ENCODE results near the gene CAMSAP1.

Gene CAMSAP1

GRCh38 chr9:135788576-135789300 is 118.6 kb downstream of the CAMSAP1 start:
- no peak for DNase-seq

GRCh38 chr9:135787776-135788575 is 119.4 kb downstream of the CAMSAP1 start:
- DNase-seq, result no peak

- no peak for DNase-seq
These were observed 120.0 kb downstream of the CAMSAP1 start for GRCh38 chr9:135787317-135787716.

GRCh38 chr9:135786146-135786690 is 121.1 kb downstream of the CAMSAP1 start:
- no peak for DNase-seq

GRCh38 chr9:135785013-135785575 is 122.3 kb downstream of the CAMSAP1 start:
- no peak for DNase-seq

- no peak for DNase-seq
These were observed 123.7 kb downstream of the CAMSAP1 start for GRCh38 chr9:135783540-135784245.

GRCh38 chr9:135782946-135783345 is 124.4 kb downstream of the CAMSAP1 start:
- DNase-seq, result no peak

- no peak for DNase-seq
These were observed 126.7 kb downstream of the CAMSAP1 start for GRCh38 chr9:135780626-135781025.

GRCh38 chr9:135780086-135780485 is 127.3 kb downstream of the CAMSAP1 start:
- DNase-seq, result no peak

GRCh38 chr9:135779571-135779970 is 127.8 kb downstream of the CAMSAP1 start:
- no peak for DNase-seq

GRCh38 chr9:135778421-135778820 is 128.9 kb downstream of the CAMSAP1 start:
- DNase-seq, result no peak

- no peak for DNase-seq
These were observed 129.6 kb downstream of the CAMSAP1 start for GRCh38 chr9:135777623-135778177.

GRCh38 chr9:135776893-135777622 is 130.3 kb downstream of the CAMSAP1 start:
- no peak for DNase-seq

GRCh38 chr9:135775911-135776310 is 131.4 kb downstream of the CAMSAP1 start:
- DNase-seq, result no peak

GRCh38 chr9:135774794-135775525 is 132.4 kb downstream of the CAMSAP1 start:
- no peak for DNase-seq

- no peak for DNase-seq
These were observed 133.1 kb downstream of the CAMSAP1 start for GRCh38 chr9:135774239-135774747.

GRCh38 chr9:135773530-135774238 is 133.7 kb downstream of the CAMSAP1 start:
- DNase-seq, result no peak

- DNase-seq, result no peak
These were observed 134.4 kb downstream of the CAMSAP1 start for GRCh38 chr9:135772702-135773493.

- no peak for DNase-seq
These were observed 135.2 kb downstream of the CAMSAP1 start for GRCh38 chr9:135772056-135772646.

Measured in fibroblast of skin of right biceps (primary cell).